GM12865 (cell line): Measurements from ENCODE around the gene STX5.

Source experiments
- DNase-seq: peaks from one replicate; pipeline ENCODE4 v3.0.0; 2010; ENCODE audit warnings: low read depth
- H3K4me3 ChIP-seq: 2 replicates; pipeline ENCODE4 v1.5.1; 2011; ENCODE audit warnings: mild to moderate bottlenecking, low read depth, low read length, control low read depth
- TF ChIP-seq, protein P1 (sequence below): IDR thresholded peaks from 2 replicates; pipeline ENCODE4 v1.5.1; 2011; ENCODE audit warnings: low read length, control low read depth, low read depth, inconsistent platforms; ENCODE audit not compliant: insufficient read depth; ENCODE audit errors: missing control alignments

The STX5 gene

GRCh38 chr11:62858201-62858600 is 26.4 kb upstream of the STX5 start:
- peak overlapping the region; percentile 90 for H3K4me3 ChIP-seq
- TF ChIP-seq, protein P1, sequence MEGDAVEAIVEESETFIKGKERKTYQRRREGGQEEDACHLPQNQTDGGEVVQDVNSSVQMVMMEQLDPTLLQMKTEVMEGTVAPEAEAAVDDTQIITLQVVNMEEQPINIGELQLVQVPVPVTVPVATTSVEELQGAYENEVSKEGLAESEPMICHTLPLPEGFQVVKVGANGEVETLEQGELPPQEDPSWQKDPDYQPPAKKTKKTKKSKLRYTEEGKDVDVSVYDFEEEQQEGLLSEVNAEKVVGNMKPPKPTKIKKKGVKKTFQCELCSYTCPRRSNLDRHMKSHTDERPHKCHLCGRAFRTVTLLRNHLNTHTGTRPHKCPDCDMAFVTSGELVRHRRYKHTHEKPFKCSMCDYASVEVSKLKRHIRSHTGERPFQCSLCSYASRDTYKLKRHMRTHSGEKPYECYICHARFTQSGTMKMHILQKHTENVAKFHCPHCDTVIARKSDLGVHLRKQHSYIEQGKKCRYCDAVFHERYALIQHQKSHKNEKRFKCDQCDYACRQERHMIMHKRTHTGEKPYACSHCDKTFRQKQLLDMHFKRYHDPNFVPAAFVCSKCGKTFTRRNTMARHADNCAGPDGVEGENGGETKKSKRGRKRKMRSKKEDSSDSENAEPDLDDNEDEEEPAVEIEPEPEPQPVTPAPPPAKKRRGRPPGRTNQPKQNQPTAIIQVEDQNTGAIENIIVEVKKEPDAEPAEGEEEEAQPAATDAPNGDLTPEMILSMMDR, result no peak
- no peak for DNase-seq

- H3K4me3 ChIP-seq, result peak overlapping the region; percentile 90
- TF ChIP-seq, protein P1, result no peak
- no peak for DNase-seq
These were observed 25.7 kb upstream of the STX5 start for GRCh38 chr11:62857541-62857982.

- H3K4me3 ChIP-seq, result peak overlapping the region; percentile 90
- DNase-seq, result peak; percentile 47
- TF ChIP-seq, protein P1, result no peak
These were observed 24.6 kb upstream of the STX5 start for GRCh38 chr11:62856333-62856895.

DNA sequence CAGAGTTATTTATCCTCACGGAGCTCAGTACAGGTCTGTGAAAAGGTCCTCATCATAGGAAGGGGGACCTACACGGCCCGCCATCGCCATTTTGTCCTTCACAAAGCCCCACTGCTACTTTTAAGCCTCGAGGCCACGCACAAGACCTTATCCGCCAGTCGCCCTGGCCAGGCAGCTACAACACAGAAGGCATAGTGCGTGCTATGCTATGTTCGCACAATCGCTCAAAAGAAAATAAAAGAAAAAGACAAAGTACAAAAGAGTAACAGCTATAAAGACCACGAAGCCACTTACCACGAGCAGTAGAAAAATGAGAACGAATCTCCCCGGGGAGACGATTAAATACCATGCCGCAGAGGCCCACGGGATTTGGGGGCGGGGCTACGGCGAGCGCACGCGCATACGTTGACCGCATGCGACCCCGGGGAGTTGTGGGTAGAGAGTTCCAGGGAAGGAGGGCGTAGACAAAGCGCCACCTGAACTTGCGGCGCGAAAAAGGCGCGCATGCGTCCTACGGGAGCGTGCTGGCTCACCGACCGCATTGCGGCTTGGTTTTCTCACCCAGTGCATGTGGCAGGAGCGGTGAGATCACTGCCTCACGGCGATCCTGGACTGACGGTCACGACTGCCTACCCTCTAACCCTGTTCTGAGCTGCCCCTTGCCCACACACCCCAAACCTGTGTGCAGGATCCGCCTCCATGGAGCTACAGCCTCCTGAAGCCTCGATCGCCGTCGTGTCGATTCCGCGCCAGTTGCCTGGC is 23.9 kb upstream of the STX5 start:
- TF ChIP-seq, protein P1, result no peak
- DNase-seq, result peak; percentile 100
- H3K4me3 ChIP-seq, result peak overlapping the region; percentile 98

DNA sequence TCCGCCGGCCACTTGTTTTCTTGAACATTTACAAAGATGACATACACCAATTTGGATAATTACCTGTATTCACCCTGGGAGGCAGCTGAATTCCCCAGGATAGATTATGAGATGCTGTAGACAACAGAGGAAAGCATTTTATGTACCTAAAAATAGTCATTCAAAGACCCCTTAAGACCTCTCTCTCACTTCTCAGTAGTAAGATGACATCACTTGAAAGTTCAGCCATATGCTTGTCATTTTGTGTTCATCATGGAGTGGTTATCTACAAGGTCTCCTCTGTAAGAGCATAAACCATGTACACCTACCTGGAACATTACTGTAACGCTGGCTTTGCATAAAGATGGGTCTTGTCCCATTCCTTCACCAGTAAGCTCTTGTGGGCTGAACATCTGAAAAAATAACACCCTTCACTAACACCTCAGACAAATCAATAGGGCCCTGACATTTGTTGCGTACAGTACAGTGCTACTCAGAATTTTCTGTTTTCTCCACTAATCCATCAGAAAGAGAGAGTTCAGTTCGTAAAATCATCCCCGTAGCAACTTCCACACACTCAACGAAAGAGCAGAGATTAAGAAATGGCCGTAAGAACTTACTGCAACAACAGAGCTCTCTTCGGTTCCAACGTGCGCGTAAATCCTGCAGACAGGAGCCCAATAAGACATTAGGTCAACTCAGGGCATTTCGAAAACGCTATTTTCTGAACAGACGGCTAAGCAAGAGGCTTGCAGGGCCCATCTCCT is 23.1 kb upstream of the STX5 start:
- peak overlapping the region; percentile 98 for H3K4me3 ChIP-seq
- TF ChIP-seq, protein P1, result no peak
- peak; percentile 47 for DNase-seq

- TF ChIP-seq, protein P1, result no peak
- H3K4me3 ChIP-seq, result peak overlapping the region; percentile 98
These were observed 22.4 kb upstream of the STX5 start for GRCh38 chr11:62854013-62854824.

More at GRCh38 chr11:62854013-62854824, 22.4 kb upstream of the STX5 start:
- no peak for DNase-seq
